CD4-positive, alpha-beta memory T cell (primary cell): ENCODE measurements around the gene SAP30BP. TPM values are rescaled to one million over a fixed set of nuclear protein-coding genes. Genes with fewer than 3 reads are reported as not detected.
A peak's percentile ranks its signal among the peaks of the same experiment; 100 is the strongest.

Experiments
- CTCF ChIA-PET: fragments of 350-600 bp; sonication (Branson Sonifier 250); formaldehyde crosslinking; loops from one replicate; lab custom pipeline; 2021; ENCODE audit warnings: inconsistent platforms; ENCODE audit not compliant: partially characterized antibody; lab: Charles Lee
- POLR2A ChIA-PET: fragments of 350-600 bp; sonication (Branson Sonifier 250); formaldehyde crosslinking; loops from one replicate; lab custom pipeline; 2021; ENCODE audit not compliant: partially characterized antibody; lab: Charles Lee
- DNase-seq, 5 donors: peaks; one replicate each; pipeline versions ENCODE4 v3.0.0 to v3.0.0-alpha.2; 2020 to 2022; ENCODE audit warnings: mixed read lengths in 1 of 5
- H3K27ac ChIP-seq: one replicate; pipeline ENCODE4 v1.7.0; 2013; ENCODE audit warnings: low read depth, low read length
- H3K27me3 ChIP-seq: 2 replicates; pipeline ENCODE4 v1.7.0; 2013; ENCODE audit warnings: mild to moderate bottlenecking, low read length, moderate library complexity; ENCODE audit not compliant: insufficient read depth
- H3K36me3 ChIP-seq: 2 replicates; pipeline ENCODE4 v1.7.0; 2013; ENCODE audit warnings: mild to moderate bottlenecking, low read length, moderate library complexity; ENCODE audit not compliant: insufficient read depth
- H3K4me1 ChIP-seq: 2 replicates; pipeline ENCODE4 v1.7.0; 2013; ENCODE audit warnings: mild to moderate bottlenecking, low read length, moderate library complexity; ENCODE audit not compliant: insufficient read depth
- H3K4me3 ChIP-seq, 2 donors: one replicate each; pipeline ENCODE4 v1.7.0; 2013; ENCODE audit warnings: low read length in 2 of 2, mild to moderate bottlenecking in 1 of 2
- H3K9me3 ChIP-seq, 2 donors: one replicate each; pipeline ENCODE4 v1.7.0; 2013; ENCODE audit warnings: low read length in 2 of 2, control low read depth in 1 of 2; ENCODE audit not compliant: control insufficient read depth in 1 of 2
- H3K27ac Mint-ChIP-seq, 7 donors: one replicate each; pipeline ENCODE4 v1.8.0; 2020 to 2021; ENCODE audit warnings: mixed read lengths in 7 of 7, mild to moderate bottlenecking in 6 of 7, inconsistent platforms in 3 of 7, moderate library complexity in 3 of 7
- H3K27me3 Mint-ChIP-seq, 2 donors: one replicate each; pipeline ENCODE4 v1.8.0; 2020 to 2021; ENCODE audit warnings: mixed read lengths in 2 of 2
- H3K36me3 Mint-ChIP-seq, 2 donors: one replicate each; pipeline ENCODE4 v1.8.0; 2020 to 2021; ENCODE audit warnings: mixed read lengths in 2 of 2, inconsistent platforms in 1 of 2, mild to moderate bottlenecking in 1 of 2
- H3K4me1 Mint-ChIP-seq, 4 donors: one replicate each; pipeline ENCODE4 v1.8.0; 2020 to 2021; ENCODE audit warnings: mixed read lengths in 4 of 4, mild to moderate bottlenecking in 1 of 4
- H3K4me3 Mint-ChIP-seq, 8 donors: one replicate each; pipeline ENCODE4 v1.8.0; 2020 to 2021; ENCODE audit warnings: mixed read lengths in 8 of 8, mild to moderate bottlenecking in 7 of 8, moderate library complexity in 6 of 8, inconsistent platforms in 3 of 8
- H3K9me3 Mint-ChIP-seq, 8 donors: one replicate each; pipeline ENCODE4 v1.8.0; 2020 to 2021; ENCODE audit warnings: mixed read lengths in 8 of 8, mild to moderate bottlenecking in 5 of 8, inconsistent platforms in 3 of 8, moderate library complexity in 1 of 8
- intact Hi-C: fragments of 100-400 bp; cut with micrococcal nuclease; formaldehyde crosslinking; loops from one replicate; pipeline ENCODE4 v1.15.1; 2023
- polyA plus RNA-seq, 2 donors: library from polyadenylated mRNA; unstranded; fragments of 300-500 nt; fragmentation: Illumina TruSeq; gene quantifications; one replicate each; pipeline ENCODE4 v1.2.3, GENCODE V29; 2021
- total RNA-seq, 2 experiments: library from RNA; stranded (reverse); gene quantifications; one replicate each; pipeline ENCODE4 v1.2.3, GENCODE V29; 2021

Gene SAP30BP
- total RNA-seq, result 100 to 1,000 TPM; 115 to 119 TPM
- 10 to 100 TPM; 69.9 to 80.4 TPM for polyA plus RNA-seq

- CTCF ChIA-PET, result interaction anchor here (1.1 to 4.0 kb wide), 7 partner anchors 8 to 210 kb away, joined by 3 to 27 read pairs (median 10); partner anchors contain the start of gene SMIM5
- Mint-ChIP-seq H3K27ac (peak within 1 kb of the TSS in 5 of 7 donors; percentile 29 to 72 (median 52)), H3K4me3 (peak within 1 kb of the TSS; percentile 21 to 74 (median 54)), H3K4me1 (peaks cover 14 to 23% (median 18%) of the 10 kb centered on the region in 4 donors), H3K36me3 (peaks cover 33 to 46% of the 10 kb centered on the region in 2 donors), H3K9me3 (no peaks in the 10 kb centered on the region), H3K27me3 (no peaks in the 10 kb centered on the region)
- POLR2A ChIA-PET, result interaction anchor here (0.6 to 2.4 kb wide), 30 partner anchors 10 to 930 kb away, joined by 3 to 12 read pairs (median 4); partner anchors contain the start of genes FDXR, GALK1, GGA3 and ITGB4
- Histone ChIP-seq H3K4me1 (peaks cover 25% of the 10 kb centered on the region), H3K27me3 (no peaks in the 10 kb centered on the region), H3K4me3 (peak within 1 kb of the TSS; percentile 72 to 85), H3K27ac (peak within 1 kb of the TSS; percentile 95), H3K9me3 (no peaks in the 10 kb centered on the region), H3K36me3 (peaks cover 30% of the 10 kb centered on the region)
- DNase-seq, result peak; percentile 94 to 98 (median 96)
- intact Hi-C loops, result loop anchor here (2.0 kb wide), 1 partner anchor 620 kb away; the partner anchor contains the start of genes ATP5PD and KCTD2
Measured at GRCh38 chr17:75666959-75667790, at the start of gene SAP30BP, which contains the start of gene RECQL5. SAP30BP (plus strand) TSS chr17:75667338; CDS start chr17:75667373, 35 bp downstream. RECQL5 (minus strand) TSS chr17:75667154; CDS start chr17:75666557, 597 bp downstream.

- H3K27ac ChIP-seq, result no peak overlapping the region
- no peaks in the 10 kb centered on the region for H3K27me3 ChIP-seq
- no peaks in the 10 kb centered on the region for H3K9me3 ChIP-seq
- H3K27ac Mint-ChIP-seq, result peak overlapping the region in 1 of 7 donors; percentile 25
- H3K36me3 Mint-ChIP-seq, result no peaks in the 10 kb centered on the region
- ChIA-PET POLR2A (no interaction called here), CTCF (interaction anchor here (0.8 to 1.8 kb wide), 3 partner anchors 8 to 17 kb away, joined by 3 to 5 read pairs (median 5); partner anchors contain the start of gene SMIM5)
- H3K36me3 ChIP-seq, result no peaks in the 10 kb centered on the region
- H3K9me3 Mint-ChIP-seq, result no peaks in the 10 kb centered on the region
- H3K27me3 Mint-ChIP-seq, result no peaks in the 10 kb centered on the region
- H3K4me3 ChIP-seq, result no peak overlapping the region
- no peak overlapping the region for H3K4me3 Mint-ChIP-seq
- DNase-seq, result no peak
- H3K4me1 ChIP-seq, result no peaks in the 10 kb centered on the region
- intact Hi-C loops, result no loop called here
- no peaks in the 10 kb centered on the region for H3K4me1 Mint-ChIP-seq
Measured at GRCh38 chr17:75617675-75618074, 49.5 kb upstream of the SAP30BP start.

GRCh38 chr17:75619506-75620431 lies 47.4 kb upstream of the SAP30BP start:
- H3K4me3 Mint-ChIP-seq, result no peak overlapping the region
- Histone ChIP-seq H3K4me1 (no peaks in the 10 kb centered on the region), H3K27me3 (no peaks in the 10 kb centered on the region), H3K27ac (no peak overlapping the region), H3K4me3 (no peak overlapping the region), H3K36me3 (no peaks in the 10 kb centered on the region), H3K9me3 (no peaks in the 10 kb centered on the region)
- H3K27me3 Mint-ChIP-seq, result no peaks in the 10 kb centered on the region
- intact Hi-C loops, result no loop called here
- no peaks in the 10 kb centered on the region for H3K36me3 Mint-ChIP-seq
- no peaks in the 10 kb centered on the region for H3K9me3 Mint-ChIP-seq
- ChIA-PET POLR2A (interaction anchor here (0.8 kb wide), 1 partner anchor 49 kb away, joined by 3 read pairs; no protein-coding TSS in a partner anchor), CTCF (interaction anchor here (1.1 to 1.4 kb wide), 4 partner anchors 11 to 370 kb away, joined by 3 to 4 read pairs (median 3); partner anchors contain the start of gene SMIM5)
- no peak overlapping the region for H3K27ac Mint-ChIP-seq
- no peak for DNase-seq
- no peaks in the 10 kb centered on the region for H3K4me1 Mint-ChIP-seq

GRCh38 chr17:75621489-75621888 lies 45.6 kb upstream of the SAP30BP start:
- no peak overlapping the region for H3K27ac Mint-ChIP-seq
- H3K4me3 Mint-ChIP-seq, result no peak overlapping the region
- POLR2A ChIA-PET, result interaction anchor here (0.5 kb wide), 1 partner anchor 117 kb away, joined by 3 read pairs; no protein-coding TSS in a partner anchor
- no peaks in the 10 kb centered on the region for H3K36me3 Mint-ChIP-seq
- Histone ChIP-seq H3K4me3 (no peak overlapping the region), H3K9me3 (no peaks in the 10 kb centered on the region), H3K4me1 (no peaks in the 10 kb centered on the region), H3K27ac (no peak overlapping the region), H3K36me3 (no peaks in the 10 kb centered on the region), H3K27me3 (no peaks in the 10 kb centered on the region)
- H3K4me1 Mint-ChIP-seq, result no peaks in the 10 kb centered on the region
- intact Hi-C loops, result no loop called here
- CTCF ChIA-PET, result interaction anchor here (0.6 to 1.1 kb wide), 3 partner anchors 11 to 127 kb away, joined by 3 to 7 read pairs (median 3); partner anchors contain the start of gene SMIM5
- no peaks in the 10 kb centered on the region for H3K27me3 Mint-ChIP-seq
- DNase-seq, result no peak
- H3K9me3 Mint-ChIP-seq, result no peaks in the 10 kb centered on the region

DNA sequence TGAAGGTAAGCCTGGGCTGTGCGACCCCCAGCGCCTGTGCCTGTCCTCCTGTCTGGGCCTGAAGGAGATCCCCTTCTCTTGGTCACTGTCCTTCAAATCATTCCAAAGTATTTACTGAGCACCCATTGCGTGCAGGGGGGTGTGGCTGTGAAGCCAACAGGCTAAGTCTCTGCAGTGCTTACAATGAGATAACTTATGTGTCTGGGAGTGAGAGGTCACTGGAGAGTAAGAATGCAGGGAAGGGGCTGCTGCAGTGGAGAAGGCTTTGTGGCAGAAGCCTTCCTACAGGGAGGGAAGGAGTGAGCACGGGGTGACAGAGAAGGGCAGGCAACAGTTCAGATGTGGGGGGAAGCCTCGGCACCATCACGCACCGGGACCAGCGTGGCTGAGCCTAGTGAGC lies 45.1 kb upstream of the SAP30BP start:
- CTCF ChIA-PET, result interaction anchor here (0.6 to 1.3 kb wide), 3 partner anchors 14 to 126 kb away, joined by 3 to 5 read pairs (median 3); no protein-coding TSS in a partner anchor
- H3K36me3 ChIP-seq, result no peaks in the 10 kb centered on the region
- intact Hi-C loops, result no loop called here
- no peaks in the 10 kb centered on the region for H3K9me3 ChIP-seq
- no peaks in the 10 kb centered on the region for H3K4me1 ChIP-seq
- Mint-ChIP-seq H3K4me1 (no peaks in the 10 kb centered on the region), H3K27me3 (no peaks in the 10 kb centered on the region), H3K9me3 (no peaks in the 10 kb centered on the region), H3K4me3 (no peak overlapping the region), H3K36me3 (no peaks in the 10 kb centered on the region), H3K27ac (peak overlapping the region in 3 of 7 donors; percentile 34 to 70 (median 64))
- H3K27ac ChIP-seq, result no peak overlapping the region
- POLR2A ChIA-PET, result no interaction called here
- DNase-seq, result no peak
- H3K27me3 ChIP-seq, result no peaks in the 10 kb centered on the region
- no peak overlapping the region for H3K4me3 ChIP-seq

- no peak for DNase-seq
- no peaks in the 10 kb centered on the region for H3K27me3 ChIP-seq
- no peaks in the 10 kb centered on the region for H3K36me3 ChIP-seq
- Mint-ChIP-seq H3K9me3 (no peaks in the 10 kb centered on the region), H3K4me3 (no peak overlapping the region), H3K27ac (peak overlapping the region in 2 of 7 donors; percentile 17 to 43), H3K36me3 (no peaks in the 10 kb centered on the region), H3K4me1 (no peaks in the 10 kb centered on the region), H3K27me3 (no peaks in the 10 kb centered on the region)
- ChIA-PET POLR2A (no interaction called here), CTCF (interaction anchor here (1.3 kb wide), 1 partner anchor 125 kb away, joined by 5 read pairs; no protein-coding TSS in a partner anchor)
- no peaks in the 10 kb centered on the region for H3K9me3 ChIP-seq
- intact Hi-C loops, result no loop called here
- no peak overlapping the region for H3K4me3 ChIP-seq
- no peak overlapping the region for H3K27ac ChIP-seq
- no peaks in the 10 kb centered on the region for H3K4me1 ChIP-seq
Measured at GRCh38 chr17:75622771-75623273, 44.3 kb upstream of the SAP30BP start.
